PFSK-1 (cell line): ENCODE measurements around the gene AOAH.

Experiments
- FOXP2 ChIP-seq: optimal IDR thresholded peaks from 2 replicates; pipeline ENCODE3; 2011; ENCODE audit warnings: borderline replicate concordance, control low read depth, inconsistent platforms; ENCODE audit not compliant: insufficient read depth; ENCODE audit errors: extremely low read length, extremely low read depth
- POLR2AphosphoS5 ChIP-seq: IDR thresholded peaks from 2 replicates; pipeline ENCODE4 v1.6.1; 2012; ENCODE audit warnings: low read depth, mild to moderate bottlenecking, control low read depth, low read length, moderate library complexity
- REST ChIP-seq, 2 experiments: IDR thresholded peaks; 2 replicates each; pipeline versions ENCODE4 v1.6.1 to v1.8.0; 2011 to 2012; ENCODE audit warnings: low read depth in 2 of 2, low read length in 2 of 2, control low read depth in 1 of 2, inconsistent platforms in 1 of 2, mild to moderate bottlenecking in 1 of 2, moderate library complexity in 1 of 2; ENCODE audit not compliant: insufficient read depth in 1 of 2

- TF ChIP-seq POLR2AphosphoS5 = no peak
- TF ChIP-seq REST (IDR thresholded peaks at IDR 0.05; ENCODE audit: insufficient read depth in 1 of 2, low read depth in 2 of 2, low read length in 2 of 2) = no peak
- TF ChIP-seq FOXP2 = no peak
These were observed 118.8 kb downstream of the AOAH start for GRCh38 chr7:36605261-36606051.
